RWPE2 (cell line): ENCODE results near the gene KASH5.

Experiments used
- ATAC-seq: fragments of 200-7000 bp; cut with Tn5 transposase; 3 replicates; pipeline ENCODE4 v1.9.1; 2021; ENCODE audit warnings: low read depth
- DNase-seq: peaks from one replicate; pipeline ENCODE4 v3.0.0-alpha.2; 2020; ENCODE audit warnings: low spot score
- H3K27ac ChIP-seq: fragments of 450-650 bp; 2 replicates; pipeline ENCODE4 v1.5.1; 2017; ENCODE audit warnings: mild to moderate bottlenecking; ENCODE audit not compliant: poor library complexity, severe bottlenecking
- H3K27me3 ChIP-seq: fragments of 250-450 bp; sonication (Bioruptor Pico); 2 replicates; pipeline ENCODE4 v1.5.1; 2021; ENCODE audit warnings: mild to moderate bottlenecking, moderate library complexity; ENCODE audit not compliant: insufficient read depth, poor library complexity, severe bottlenecking
- H3K36me3 ChIP-seq: fragments of 250-450 bp; sonication (Bioruptor Pico); 2 replicates; pipeline ENCODE4 v1.5.1; 2020; ENCODE audit warnings: low read depth, mild to moderate bottlenecking, moderate library complexity
- H3K4me1 ChIP-seq: fragments of 250-450 bp; sonication (Bioruptor Pico); 2 replicates; pipeline ENCODE4 v1.5.1; 2021; ENCODE audit warnings: mild to moderate bottlenecking, moderate library complexity; ENCODE audit not compliant: insufficient read depth, poor library complexity, severe bottlenecking
- H3K4me3 ChIP-seq: fragments of 250-450 bp; sonication (Bioruptor Pico); 2 replicates; pipeline ENCODE4 v1.5.1; 2021; ENCODE audit warnings: mild to moderate bottlenecking, moderate library complexity; ENCODE audit not compliant: severe bottlenecking
- H3K9me3 ChIP-seq: fragments of 250-450 bp; sonication (Bioruptor Pico); 2 replicates; pipeline ENCODE4 v1.5.1; 2021; ENCODE audit warnings: mild to moderate bottlenecking, moderate library complexity; ENCODE audit not compliant: severe bottlenecking
- TF ChIP-seq, protein P1 (sequence below): fragments of 450-650 bp; IDR thresholded peaks from one replicate; pipeline ENCODE4 v1.5.1; 2017; ENCODE audit warnings: mild to moderate bottlenecking, moderate library complexity; ENCODE audit not compliant: poor library complexity, severe bottlenecking

Gene KASH5

DNA sequence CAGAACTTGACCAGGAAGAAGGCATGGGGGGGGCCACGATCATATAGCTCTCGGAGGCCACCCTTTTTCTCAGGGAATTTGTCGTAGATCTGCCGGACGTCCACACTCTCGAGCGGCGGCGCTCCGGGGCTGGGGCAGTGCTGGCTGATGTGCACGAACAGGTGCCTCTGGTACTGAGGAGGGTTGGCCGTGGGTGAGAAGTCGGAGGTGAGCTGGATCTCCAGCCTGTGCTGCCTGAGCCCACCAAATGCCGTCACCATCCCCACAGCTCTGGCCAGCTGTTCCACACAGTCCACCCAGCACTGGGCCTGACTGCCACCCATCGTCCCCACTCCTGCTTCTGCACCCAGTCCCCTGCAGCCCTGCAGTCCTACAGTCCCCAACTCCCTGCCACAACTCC is 40.9 kb upstream of the KASH5 start:
- H3K36me3 ChIP-seq: peaks cover 33% of the 10 kb centered on the region
- ATAC-seq (no peak), DNase-seq (no peak)
- H3K4me1 ChIP-seq: no peaks in the 10 kb centered on the region
- TF ChIP-seq, protein P1, sequence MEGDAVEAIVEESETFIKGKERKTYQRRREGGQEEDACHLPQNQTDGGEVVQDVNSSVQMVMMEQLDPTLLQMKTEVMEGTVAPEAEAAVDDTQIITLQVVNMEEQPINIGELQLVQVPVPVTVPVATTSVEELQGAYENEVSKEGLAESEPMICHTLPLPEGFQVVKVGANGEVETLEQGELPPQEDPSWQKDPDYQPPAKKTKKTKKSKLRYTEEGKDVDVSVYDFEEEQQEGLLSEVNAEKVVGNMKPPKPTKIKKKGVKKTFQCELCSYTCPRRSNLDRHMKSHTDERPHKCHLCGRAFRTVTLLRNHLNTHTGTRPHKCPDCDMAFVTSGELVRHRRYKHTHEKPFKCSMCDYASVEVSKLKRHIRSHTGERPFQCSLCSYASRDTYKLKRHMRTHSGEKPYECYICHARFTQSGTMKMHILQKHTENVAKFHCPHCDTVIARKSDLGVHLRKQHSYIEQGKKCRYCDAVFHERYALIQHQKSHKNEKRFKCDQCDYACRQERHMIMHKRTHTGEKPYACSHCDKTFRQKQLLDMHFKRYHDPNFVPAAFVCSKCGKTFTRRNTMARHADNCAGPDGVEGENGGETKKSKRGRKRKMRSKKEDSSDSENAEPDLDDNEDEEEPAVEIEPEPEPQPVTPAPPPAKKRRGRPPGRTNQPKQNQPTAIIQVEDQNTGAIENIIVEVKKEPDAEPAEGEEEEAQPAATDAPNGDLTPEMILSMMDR: no peak
- H3K27me3 ChIP-seq: no peaks in the 10 kb centered on the region
- no peak overlapping the region for H3K4me3 ChIP-seq
- no peaks in the 10 kb centered on the region for H3K9me3 ChIP-seq
- H3K27ac ChIP-seq: no peak overlapping the region

DNA sequence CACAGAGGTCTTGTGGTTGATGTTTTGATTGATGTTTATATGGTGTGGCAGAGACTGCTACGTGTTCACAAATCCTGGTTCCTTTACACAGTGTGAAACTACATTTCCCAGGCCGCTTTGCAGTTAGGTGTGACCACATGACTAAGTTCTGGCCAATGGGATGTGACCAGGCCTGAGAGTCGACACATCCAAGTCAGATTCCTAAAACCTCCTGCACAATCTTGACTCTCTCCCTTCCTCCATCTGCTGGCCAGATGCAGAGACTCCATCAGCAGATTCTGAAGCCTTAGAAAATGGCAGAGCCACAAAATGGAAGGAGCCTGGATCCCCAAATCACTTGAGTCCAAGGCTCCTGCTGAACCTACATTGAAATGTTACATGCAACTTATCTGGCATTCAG is 40.2 kb upstream of the KASH5 start:
- H3K27me3 ChIP-seq: no peaks in the 10 kb centered on the region
- no peak overlapping the region for H3K4me3 ChIP-seq
- H3K4me1 ChIP-seq: no peaks in the 10 kb centered on the region
- no peaks in the 10 kb centered on the region for H3K9me3 ChIP-seq
- ATAC-seq: peak; percentile 90
- no peak for DNase-seq
- H3K27ac ChIP-seq: no peak overlapping the region
- H3K36me3 ChIP-seq: peaks cover 33% of the 10 kb centered on the region
- TF ChIP-seq, protein P1: peak; percentile 30

DNA sequence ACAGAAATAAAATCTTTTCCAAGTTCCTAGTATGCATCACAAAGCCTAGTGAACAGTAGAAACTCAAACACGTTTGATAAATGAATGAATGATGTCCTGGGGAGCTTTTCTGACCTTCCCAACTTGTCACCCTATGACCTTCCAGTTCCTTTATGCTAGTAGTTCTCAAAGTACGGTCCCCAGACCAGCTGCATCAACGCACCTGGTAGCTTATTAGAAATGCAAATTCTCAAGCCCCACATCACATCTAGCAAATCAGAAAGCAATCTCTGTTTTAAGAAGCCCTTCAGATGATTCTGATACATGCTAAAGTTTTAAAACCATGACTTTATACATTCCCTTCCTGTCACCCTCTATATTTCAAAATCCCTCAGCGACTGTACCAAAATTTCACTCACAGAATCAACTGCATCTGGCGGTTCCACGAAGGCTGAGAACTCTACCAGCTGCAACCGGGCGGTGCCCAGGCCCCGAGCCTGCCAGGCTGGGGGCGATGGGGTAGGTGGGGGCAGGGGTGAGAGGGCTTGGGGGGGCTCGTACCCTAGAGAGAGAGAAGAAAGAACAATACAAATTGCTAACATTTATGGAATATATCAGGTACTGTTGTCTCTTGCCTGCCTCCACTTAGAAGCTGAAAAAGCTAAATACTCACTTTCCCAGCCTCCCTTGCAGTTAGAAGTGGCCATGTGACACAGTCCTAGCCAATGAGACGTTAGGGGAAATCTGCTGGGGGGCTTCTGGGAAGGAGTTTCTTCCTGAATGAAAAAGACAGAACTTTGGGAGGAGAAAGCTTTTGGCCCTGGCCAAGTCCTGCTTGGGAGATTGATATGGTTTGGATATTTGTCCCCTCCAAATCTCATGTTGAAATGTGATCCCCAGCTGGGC is 39.5 kb upstream of the KASH5 start:
- TF ChIP-seq, protein P1: no peak
- no peak for DNase-seq
- H3K36me3 ChIP-seq: peaks cover 33% of the 10 kb centered on the region
- no peaks in the 10 kb centered on the region for H3K9me3 ChIP-seq
- no peak overlapping the region for H3K4me3 ChIP-seq
- H3K4me1 ChIP-seq: no peaks in the 10 kb centered on the region
- H3K27ac ChIP-seq: no peak overlapping the region
- H3K27me3 ChIP-seq: no peaks in the 10 kb centered on the region
- ATAC-seq: no peak

GRCh38 chr19:49349567-49349966 is 38.5 kb upstream of the KASH5 start:
- Histone ChIP-seq H3K4me3 (no peak overlapping the region), H3K27ac (no peak overlapping the region), H3K27me3 (no peaks in the 10 kb centered on the region), H3K36me3 (peaks cover 35% of the 10 kb centered on the region), H3K4me1 (no peaks in the 10 kb centered on the region), H3K9me3 (no peaks in the 10 kb centered on the region)
- TF ChIP-seq, protein P1: no peak
- ATAC-seq (no peak), DNase-seq (no peak)

- Histone ChIP-seq H3K27me3 (no peaks in the 10 kb centered on the region), H3K4me1 (no peaks in the 10 kb centered on the region), H3K4me3 (no peak overlapping the region), H3K9me3 (no peaks in the 10 kb centered on the region), H3K36me3 (peaks cover 20% of the 10 kb centered on the region), H3K27ac (no peak overlapping the region)
- TF ChIP-seq, protein P1: no peak
- ATAC-seq: no peak
- no peak for DNase-seq
Observed at GRCh38 chr19:49355909-49356353, 32.1 kb upstream of the KASH5 start.
